HUES6 (cell line): ENCODE measurements around the gene CENPB.
A peak's percentile ranks its signal among the peaks of the same experiment; 100 is the strongest.

Experiments
- H3K27ac ChIP-seq: 2 replicates; pipeline ENCODE4 v1.7.0; 2013; ENCODE audit warnings: low read depth, mild to moderate bottlenecking, low read length, inconsistent platforms
- H3K27me3 ChIP-seq: 2 replicates; pipeline ENCODE4 v1.6.1; 2013; ENCODE audit warnings: low read length; ENCODE audit not compliant: control insufficient read depth, insufficient read depth
- H3K36me3 ChIP-seq: 2 replicates; pipeline ENCODE4 v1.6.1; 2013; ENCODE audit warnings: low read length; ENCODE audit not compliant: control insufficient read depth, insufficient read depth
- H3K4me1 ChIP-seq: 2 replicates; pipeline ENCODE4 v1.6.1; 2013; ENCODE audit warnings: low read length; ENCODE audit not compliant: control insufficient read depth, insufficient read depth
- H3K4me3 ChIP-seq: 2 replicates; pipeline ENCODE4 v1.5.1; 2013; ENCODE audit warnings: low read depth, low read length
- H3K9ac ChIP-seq: one replicate; pipeline ENCODE4 v1.6.1; 2013; ENCODE audit warnings: mild to moderate bottlenecking, low read length
- H3K9me3 ChIP-seq: 2 replicates; pipeline ENCODE4 v1.6.1; 2013; ENCODE audit warnings: low read depth, low read length; ENCODE audit not compliant: control insufficient read depth, insufficient read depth

Gene CENPB

GRCh38 chr20:3804781-3805180 lies 18.2 kb upstream of the CENPB start:
- Histone ChIP-seq H3K36me3 (peaks cover 56% of the 10 kb centered on the region), H3K9me3 (no peaks in the 10 kb centered on the region), H3K4me3 (no peak overlapping the region), H3K27ac (no peak overlapping the region), H3K4me1 (peaks cover 31% of the 10 kb centered on the region), H3K9ac (no peak overlapping the region), H3K27me3 (no peaks in the 10 kb centered on the region)

GRCh38 chr20:3804254-3804751 lies 17.8 kb upstream of the CENPB start:
- H3K9ac ChIP-seq, result no peak overlapping the region
- peaks cover 36% of the 10 kb centered on the region for H3K4me1 ChIP-seq
- H3K27me3 ChIP-seq, result no peaks in the 10 kb centered on the region
- no peak overlapping the region for H3K4me3 ChIP-seq
- H3K27ac ChIP-seq, result no peak overlapping the region
- H3K36me3 ChIP-seq, result peaks cover 56% of the 10 kb centered on the region
- H3K9me3 ChIP-seq, result no peaks in the 10 kb centered on the region

- Histone ChIP-seq H3K4me1 (peaks cover 41% of the 10 kb centered on the region), H3K9ac (no peak overlapping the region), H3K27me3 (no peaks in the 10 kb centered on the region), H3K27ac (no peak overlapping the region), H3K4me3 (no peak overlapping the region), H3K9me3 (no peaks in the 10 kb centered on the region), H3K36me3 (peaks cover 56% of the 10 kb centered on the region)
Observed at GRCh38 chr20:3803854-3804253, 17.3 kb upstream of the CENPB start.

DNA sequence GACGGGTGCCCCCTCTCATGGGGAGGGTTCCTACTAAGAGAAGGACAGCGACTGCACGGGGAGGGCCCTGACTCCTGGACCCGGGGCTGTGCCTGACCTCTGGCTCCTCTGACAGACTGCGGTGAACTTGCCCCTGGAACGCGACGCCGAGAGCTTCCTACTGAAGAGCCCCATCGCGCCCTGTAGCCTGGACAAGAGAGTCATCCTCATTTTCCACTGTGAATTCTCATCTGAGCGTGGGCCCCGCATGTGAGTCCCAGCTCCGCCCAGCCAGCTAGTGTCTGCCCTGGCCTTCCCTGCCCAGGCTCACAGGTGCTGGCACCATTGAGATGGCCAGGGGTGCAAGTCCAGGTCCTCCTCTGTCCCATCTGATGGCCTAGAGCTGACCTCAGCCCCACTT lies 16.7 kb upstream of the CENPB start:
- no peaks in the 10 kb centered on the region for H3K9me3 ChIP-seq
- H3K9ac ChIP-seq, result no peak overlapping the region
- H3K27me3 ChIP-seq, result no peaks in the 10 kb centered on the region
- no peak overlapping the region for H3K27ac ChIP-seq
- H3K4me1 ChIP-seq, result peaks cover 45% of the 10 kb centered on the region
- H3K36me3 ChIP-seq, result peaks cover 56% of the 10 kb centered on the region
- H3K4me3 ChIP-seq, result no peak overlapping the region

- Histone ChIP-seq H3K36me3 (peaks cover 56% of the 10 kb centered on the region), H3K4me1 (peaks cover 46% of the 10 kb centered on the region), H3K27me3 (no peaks in the 10 kb centered on the region), H3K27ac (no peak overlapping the region), H3K9me3 (no peaks in the 10 kb centered on the region), H3K4me3 (no peak overlapping the region), H3K9ac (no peak overlapping the region)
Observed at GRCh38 chr20:3802524-3803239, 16.1 kb upstream of the CENPB start.

DNA sequence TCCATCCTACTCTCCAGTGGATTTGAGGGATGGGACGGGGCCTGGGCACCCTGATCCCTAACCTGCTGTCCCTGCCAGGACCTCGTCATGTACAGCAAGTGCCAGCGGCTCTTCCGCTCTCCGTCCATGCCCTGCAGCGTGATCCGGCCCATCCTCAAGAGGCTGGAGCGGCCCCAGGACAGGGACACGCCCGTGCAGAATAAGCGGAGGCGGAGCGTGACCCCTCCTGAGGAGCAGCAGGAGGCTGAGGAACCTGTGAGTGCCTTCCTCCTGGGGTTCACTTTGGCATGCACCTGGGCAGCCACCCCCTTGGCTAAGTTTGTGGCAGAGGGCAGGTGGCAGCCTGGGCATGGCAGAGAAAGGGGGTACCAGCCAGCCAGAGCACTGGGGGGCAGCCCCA lies 15.3 kb upstream of the CENPB start:
- peaks cover 56% of the 10 kb centered on the region for H3K36me3 ChIP-seq
- no peak overlapping the region for H3K4me3 ChIP-seq
- H3K27me3 ChIP-seq, result no peaks in the 10 kb centered on the region
- no peak overlapping the region for H3K27ac ChIP-seq
- no peaks in the 10 kb centered on the region for H3K9me3 ChIP-seq
- H3K4me1 ChIP-seq, result peaks cover 46% of the 10 kb centered on the region
- no peak overlapping the region for H3K9ac ChIP-seq

- Histone ChIP-seq H3K4me1 (peaks cover 50% of the 10 kb centered on the region), H3K9me3 (no peaks in the 10 kb centered on the region), H3K36me3 (peaks cover 55% of the 10 kb centered on the region), H3K4me3 (no peak overlapping the region), H3K27me3 (no peaks in the 10 kb centered on the region), H3K9ac (no peak overlapping the region), H3K27ac (no peak overlapping the region)
Observed at GRCh38 chr20:3801299-3801698, 14.8 kb upstream of the CENPB start.

- Histone ChIP-seq H3K4me1 (peaks cover 46% of the 10 kb centered on the region), H3K27me3 (no peaks in the 10 kb centered on the region), H3K9ac (no peak overlapping the region), H3K27ac (no peak overlapping the region), H3K4me3 (no peak overlapping the region), H3K9me3 (no peaks in the 10 kb centered on the region), H3K36me3 (peaks cover 51% of the 10 kb centered on the region)
Observed at GRCh38 chr20:3800878-3801260, 14.3 kb upstream of the CENPB start.

- Histone ChIP-seq H3K36me3 (peaks cover 46% of the 10 kb centered on the region), H3K9ac (peak overlapping the region; percentile 31), H3K9me3 (no peaks in the 10 kb centered on the region), H3K4me3 (no peak overlapping the region), H3K27me3 (no peaks in the 10 kb centered on the region), H3K27ac (no peak overlapping the region), H3K4me1 (peaks cover 43% of the 10 kb centered on the region)
Observed at GRCh38 chr20:3800256-3800877, 13.8 kb upstream of the CENPB start.

DNA sequence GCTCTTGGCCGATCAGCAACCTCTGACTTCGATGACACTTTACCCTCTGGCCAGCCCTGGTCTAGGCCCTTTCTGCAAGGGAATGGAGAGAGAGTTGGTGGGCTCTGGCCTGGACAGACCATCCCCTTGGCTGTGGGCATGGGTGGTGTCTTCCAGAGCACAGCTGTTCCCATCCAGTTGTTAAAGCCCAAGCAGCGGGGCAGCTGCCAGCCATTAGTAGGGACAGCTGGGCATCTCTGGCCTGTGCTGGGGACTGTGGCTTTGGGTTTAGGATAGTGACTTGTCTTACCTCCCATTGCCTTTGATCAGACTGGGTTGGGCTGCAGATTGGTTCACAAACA lies 12.3 kb upstream of the CENPB start:
- Histone ChIP-seq H3K4me3 (no peak overlapping the region), H3K9ac (no peak overlapping the region), H3K4me1 (peaks cover 43% of the 10 kb centered on the region), H3K36me3 (peaks cover 31% of the 10 kb centered on the region), H3K9me3 (no peaks in the 10 kb centered on the region), H3K27ac (no peak overlapping the region), H3K27me3 (no peaks in the 10 kb centered on the region)

- peaks cover 43% of the 10 kb centered on the region for H3K4me1 ChIP-seq
- H3K27ac ChIP-seq, result no peak overlapping the region
- no peak overlapping the region for H3K9ac ChIP-seq
- peaks cover 26% of the 10 kb centered on the region for H3K36me3 ChIP-seq
- H3K9me3 ChIP-seq, result no peaks in the 10 kb centered on the region
- no peaks in the 10 kb centered on the region for H3K27me3 ChIP-seq
- no peak overlapping the region for H3K4me3 ChIP-seq
Observed at GRCh38 chr20:3798373-3798768, 11.8 kb upstream of the CENPB start.
